Fibroblast of the aortic adventitia (primary cell): ENCODE results near the gene HGS. TPM values are rescaled to one million over a fixed set of nuclear protein-coding genes. Genes with fewer than 3 reads are reported as not detected.

ENCODE experiments used
- DNase-seq: peaks from one replicate; pipeline ENCODE4 v3.0.0-alpha.2; 2010; ENCODE audit warnings: low read depth
- H3K4me3 ChIP-seq: 2 replicates; pipeline ENCODE4 v1.5.1; 2011; ENCODE audit warnings: low read depth, mild to moderate bottlenecking, control low read depth, low read length, moderate library complexity
- total RNA-seq: library from RNA; depleted of rRNA; stranded (reverse); fragments of >200 nt; gene quantifications from 2 replicates; pipeline ENCODE4 v1.2.3, GENCODE V29; 2012; ENCODE audit warnings: low replicate concordance
- TF ChIP-seq, protein P1 (sequence below): IDR thresholded peaks from 2 replicates; pipeline ENCODE4 v1.5.1; 2011; ENCODE audit warnings: mild to moderate bottlenecking, low read length, control low read depth, inconsistent platforms; ENCODE audit not compliant: insufficient read depth

HGS gene
- total RNA-seq, 1 donor: 94.7 TPM

DNA sequence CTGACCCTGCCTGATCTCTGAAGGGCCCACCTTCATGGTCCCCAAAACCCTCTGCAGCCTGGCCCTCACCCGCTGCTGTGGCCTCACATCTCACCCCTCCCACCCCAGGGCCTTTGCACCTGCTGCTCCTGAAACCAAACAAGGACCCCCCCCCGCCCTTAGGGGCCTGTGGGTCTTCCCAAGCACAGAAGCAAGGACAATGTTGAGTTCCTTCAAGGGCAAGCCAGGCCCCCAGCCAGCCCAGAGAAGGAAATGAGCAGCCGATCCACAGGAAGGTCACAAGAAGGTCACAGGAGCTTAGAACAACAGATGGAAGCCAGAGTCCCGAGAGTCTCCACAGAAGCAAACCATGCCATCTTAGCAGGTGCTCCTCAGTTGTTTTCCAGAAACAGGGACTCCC lies 27.0 kb upstream of the HGS start:
- TF ChIP-seq, protein P1, sequence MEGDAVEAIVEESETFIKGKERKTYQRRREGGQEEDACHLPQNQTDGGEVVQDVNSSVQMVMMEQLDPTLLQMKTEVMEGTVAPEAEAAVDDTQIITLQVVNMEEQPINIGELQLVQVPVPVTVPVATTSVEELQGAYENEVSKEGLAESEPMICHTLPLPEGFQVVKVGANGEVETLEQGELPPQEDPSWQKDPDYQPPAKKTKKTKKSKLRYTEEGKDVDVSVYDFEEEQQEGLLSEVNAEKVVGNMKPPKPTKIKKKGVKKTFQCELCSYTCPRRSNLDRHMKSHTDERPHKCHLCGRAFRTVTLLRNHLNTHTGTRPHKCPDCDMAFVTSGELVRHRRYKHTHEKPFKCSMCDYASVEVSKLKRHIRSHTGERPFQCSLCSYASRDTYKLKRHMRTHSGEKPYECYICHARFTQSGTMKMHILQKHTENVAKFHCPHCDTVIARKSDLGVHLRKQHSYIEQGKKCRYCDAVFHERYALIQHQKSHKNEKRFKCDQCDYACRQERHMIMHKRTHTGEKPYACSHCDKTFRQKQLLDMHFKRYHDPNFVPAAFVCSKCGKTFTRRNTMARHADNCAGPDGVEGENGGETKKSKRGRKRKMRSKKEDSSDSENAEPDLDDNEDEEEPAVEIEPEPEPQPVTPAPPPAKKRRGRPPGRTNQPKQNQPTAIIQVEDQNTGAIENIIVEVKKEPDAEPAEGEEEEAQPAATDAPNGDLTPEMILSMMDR: no peak
- no peak for DNase-seq
- no peak overlapping the region for H3K4me3 ChIP-seq

DNA sequence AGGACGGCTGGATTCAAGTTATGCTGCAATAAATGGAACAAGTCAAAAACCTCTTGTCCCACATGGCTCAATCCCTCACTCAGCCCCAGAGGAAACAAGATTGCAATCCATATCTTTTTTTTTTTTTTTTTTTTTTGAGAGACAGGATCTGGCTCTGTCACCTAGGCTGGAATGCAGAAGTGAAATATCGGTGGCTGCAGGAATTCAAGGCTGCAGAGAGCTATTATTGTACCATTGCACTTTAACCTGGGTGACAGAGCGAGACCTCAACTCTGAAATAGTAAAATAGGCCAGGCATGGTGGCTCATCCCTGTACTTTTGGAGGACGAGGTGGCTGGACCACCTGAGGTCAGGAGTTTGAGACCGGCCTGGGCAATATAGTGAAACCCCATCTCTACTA lies 24.8 kb upstream of the HGS start:
- TF ChIP-seq, protein P1: no peak
- no peak for DNase-seq

DNA sequence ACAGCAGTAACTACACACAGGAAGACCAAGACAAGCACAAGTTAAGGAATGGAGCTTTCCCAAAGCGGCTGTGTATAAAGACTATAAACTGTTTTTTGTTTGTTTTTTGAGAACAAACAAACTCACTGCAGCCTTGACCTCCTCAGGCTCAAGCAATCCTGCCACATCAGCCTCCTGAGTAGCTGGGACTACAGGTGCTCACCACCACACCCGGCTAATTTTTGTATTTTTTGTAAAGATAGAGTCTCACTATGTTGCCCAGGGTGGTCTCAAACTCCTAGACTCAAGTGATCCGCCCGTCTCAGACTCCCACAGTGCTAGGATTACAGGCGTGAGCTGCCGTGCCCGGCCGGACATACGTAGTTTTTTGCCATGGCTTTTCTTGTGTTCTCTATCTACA lies 23.4 kb upstream of the HGS start:
- DNase-seq: no peak
- TF ChIP-seq, protein P1: no peak
- H3K4me3 ChIP-seq: no peak overlapping the region

More for the DNA sequence above, 24.8 kb upstream of the HGS start:
- no peak overlapping the region for H3K4me3 ChIP-seq

DNA sequence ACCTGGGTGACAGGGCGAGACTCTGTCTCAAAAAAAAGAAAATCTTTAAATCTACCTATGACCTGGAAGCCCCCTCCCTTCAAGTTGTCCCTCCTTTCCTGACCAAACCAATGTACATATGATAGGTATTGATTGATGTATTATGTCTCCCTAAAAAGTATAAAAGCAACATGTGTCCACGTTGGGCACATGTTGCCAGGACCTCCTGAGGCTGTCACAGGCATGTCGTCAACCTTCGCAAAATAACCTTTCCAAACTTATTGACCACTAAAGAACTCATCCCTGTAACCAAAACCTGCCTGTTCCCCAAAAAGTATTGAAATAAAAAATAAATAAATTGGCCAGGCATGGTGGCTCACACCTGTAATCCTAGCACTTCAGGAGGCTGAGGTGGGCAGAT lies 21.8 kb upstream of the HGS start:
- TF ChIP-seq, protein P1: no peak
- no peak overlapping the region for H3K4me3 ChIP-seq
- DNase-seq: no peak

DNA sequence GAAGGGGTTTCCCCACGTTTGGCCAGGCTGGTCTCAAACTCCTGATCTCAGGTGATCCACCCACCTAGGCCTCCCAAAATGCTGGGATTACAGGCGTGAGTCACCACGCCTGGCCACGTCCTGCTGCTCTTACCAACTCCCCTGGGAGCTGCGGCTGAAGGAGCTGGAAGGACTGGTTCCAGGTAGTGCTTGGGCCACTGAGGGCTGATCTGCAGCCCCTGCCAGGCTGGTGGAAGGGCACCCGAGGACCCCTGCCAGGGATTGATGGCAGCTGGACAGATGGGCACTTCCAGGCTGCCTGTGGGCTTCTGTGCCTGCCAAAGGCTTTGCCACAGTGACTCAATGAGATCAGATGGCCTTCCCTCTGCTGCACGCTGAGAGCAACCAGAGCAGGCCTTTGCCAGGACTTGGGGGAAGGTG lies 19.8 kb upstream of the HGS start:
- TF ChIP-seq, protein P1: no peak
- DNase-seq: no peak
- no peak overlapping the region for H3K4me3 ChIP-seq

DNA sequence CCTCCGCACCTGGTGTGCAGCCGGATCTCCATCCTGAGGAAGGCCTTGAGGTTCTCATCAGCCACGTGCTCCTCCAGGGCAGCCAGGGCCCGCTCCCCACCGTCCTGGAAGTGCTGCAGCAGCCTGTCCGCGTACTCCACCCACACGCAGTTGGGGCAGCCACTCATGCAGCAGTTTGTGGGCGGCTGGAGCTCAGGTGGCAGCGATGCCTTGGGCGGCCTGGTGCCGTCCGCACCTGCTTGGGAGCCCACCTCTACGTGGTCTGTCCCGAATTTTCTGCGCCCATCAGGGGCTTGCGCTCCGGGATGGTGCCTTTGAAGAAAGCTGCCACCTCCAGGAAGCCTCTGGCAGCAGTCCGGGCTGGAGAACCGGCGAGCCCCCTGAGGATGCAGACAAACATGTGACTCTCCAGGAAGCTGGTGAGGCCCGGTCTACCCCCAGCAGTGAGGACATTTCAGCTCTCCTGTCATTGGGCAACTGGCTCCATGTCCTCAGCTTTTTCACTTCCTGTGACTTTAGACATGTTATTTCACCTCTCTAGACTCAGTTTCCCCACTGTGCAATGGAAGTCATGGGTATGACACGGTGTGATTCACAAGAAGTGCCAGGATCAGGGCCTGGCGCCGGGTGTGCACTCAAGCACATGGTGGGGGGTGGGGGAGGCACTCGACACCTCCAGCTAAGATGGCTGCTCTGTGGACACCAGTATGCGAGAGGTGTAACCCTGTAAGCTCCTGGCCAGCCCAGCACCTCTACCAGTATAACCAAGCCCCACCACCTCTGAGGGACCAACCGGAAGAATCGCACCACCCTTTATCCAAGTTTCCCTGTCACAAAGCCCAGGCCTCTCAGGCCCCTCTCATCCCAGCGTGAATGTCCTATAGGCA lies 18.4 kb upstream of the HGS start:
- TF ChIP-seq, protein P1: no peak
- peak overlapping the region; percentile 90 for H3K4me3 ChIP-seq
- DNase-seq: peak; percentile 18

DNA sequence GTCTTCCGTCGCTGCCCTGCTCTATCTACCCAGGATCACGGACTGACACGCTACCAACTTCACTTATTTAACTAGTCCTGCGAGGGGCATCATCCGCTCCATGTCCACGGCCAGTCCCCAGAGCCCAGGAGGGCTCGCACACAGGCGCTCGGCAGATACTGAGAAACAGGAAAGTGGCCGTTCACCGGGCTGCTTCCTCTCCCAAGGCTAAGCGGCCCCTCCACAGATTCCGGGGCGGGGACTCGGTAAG lies 17.8 kb upstream of the HGS start:
- TF ChIP-seq, protein P1: no peak
- DNase-seq: no peak
- peak overlapping the region; percentile 90 for H3K4me3 ChIP-seq
